ENCODE measurements around the gene PAIP2. TPM values are rescaled to one million over a fixed set of nuclear protein-coding genes. Genes with fewer than 3 reads are reported as not detected.

PAIP2 gene
- total RNA-seq, 1 donor from 2014 or later: 77.6 TPM

- no peak for DNase-seq (ENCODE audit: low read depth)
- TF ChIP-seq CTCF (conservative IDR thresholded peaks at IDR 0.05; ENCODE audit: low read depth, low read length): no peak
- H3K4me3 ChIP-seq (ENCODE audit: low read depth, low read length): no peak overlapping the region
Measured at GRCh38 chr5:139378101-139378825, 36.6 kb downstream of the PAIP2 start.

- no peak overlapping the region for H3K4me3 ChIP-seq (ENCODE audit: low read depth, low read length)
- no peak for TF ChIP-seq CTCF (conservative IDR thresholded peaks at IDR 0.05; ENCODE audit: low read depth, low read length)
- DNase-seq (ENCODE audit: low read depth): no peak
Measured at GRCh38 chr5:139378941-139379361, 37.3 kb downstream of the PAIP2 start.

GRCh38 chr5:139379626-139380449 is 38.2 kb downstream of the PAIP2 start:
- no peak for TF ChIP-seq CTCF (conservative IDR thresholded peaks at IDR 0.05; ENCODE audit: low read depth, low read length)
- no peak overlapping the region for H3K4me3 ChIP-seq (ENCODE audit: low read depth, low read length)
- no peak for DNase-seq (ENCODE audit: low read depth)

GRCh38 chr5:139381837-139382761 is 40.4 kb downstream of the PAIP2 start:
- no peak for DNase-seq (ENCODE audit: low read depth)
- peak overlapping the region; percentile 25 for H3K4me3 ChIP-seq (ENCODE audit: low read depth, low read length)
- no peak for TF ChIP-seq CTCF (conservative IDR thresholded peaks at IDR 0.05; ENCODE audit: low read depth, low read length)

- DNase-seq (ENCODE audit: low read depth): no peak
- TF ChIP-seq CTCF (conservative IDR thresholded peaks at IDR 0.05; ENCODE audit: low read depth, low read length): no peak
- H3K4me3 ChIP-seq (ENCODE audit: low read depth, low read length): peak overlapping the region; percentile 25
Measured at GRCh38 chr5:139382807-139383206, 41.2 kb downstream of the PAIP2 start.

GRCh38 chr5:139383275-139383992 is 41.8 kb downstream of the PAIP2 start, which contains the start of gene SLC23A1:
Gene SLC23A1 (minus strand): TSS chr5:139383297. CDS start chr5:139383253, 44 bp downstream.
- DNase-seq (ENCODE audit: low read depth): peak; percentile 49
- peak within 1 kb of the TSS; percentile 25 for H3K4me3 ChIP-seq (ENCODE audit: low read depth, low read length)
- no peak for TF ChIP-seq CTCF (conservative IDR thresholded peaks at IDR 0.05; ENCODE audit: low read depth, low read length)
